NB4 (cell line): Measurements from ENCODE around the gene MAD2L2.

Source experiments
- DNase-seq: peaks from one replicate; pipeline ENCODE4 v3.0.0; 2010; ENCODE audit warnings: low read depth
- H3K4me3 ChIP-seq: one replicate; pipeline ENCODE4 v1.5.1; 2011; ENCODE audit warnings: mild to moderate bottlenecking, low read depth, low read length, moderate library complexity
- CTCF ChIP-seq: IDR thresholded peaks from one replicate; pipeline ENCODE4 v1.5.1; 2012; ENCODE audit warnings: low read depth, low read length
- MYC ChIP-seq: IDR thresholded peaks from 2 replicates; pipeline ENCODE4 v1.6.1; 2011; ENCODE audit warnings: low read depth, low read length
- POLR2A ChIP-seq: IDR thresholded peaks from 2 replicates; pipeline ENCODE4 v1.6.1; 2011; ENCODE audit warnings: mild to moderate bottlenecking; ENCODE audit not compliant: insufficient read length; ENCODE audit errors: extremely low read depth
- TF ChIP-seq, protein P1 (sequence below): IDR thresholded peaks from 2 replicates; pipeline ENCODE4 v1.6.1; 2011; ENCODE audit warnings: low read depth, low read length

MAD2L2 gene

DNA sequence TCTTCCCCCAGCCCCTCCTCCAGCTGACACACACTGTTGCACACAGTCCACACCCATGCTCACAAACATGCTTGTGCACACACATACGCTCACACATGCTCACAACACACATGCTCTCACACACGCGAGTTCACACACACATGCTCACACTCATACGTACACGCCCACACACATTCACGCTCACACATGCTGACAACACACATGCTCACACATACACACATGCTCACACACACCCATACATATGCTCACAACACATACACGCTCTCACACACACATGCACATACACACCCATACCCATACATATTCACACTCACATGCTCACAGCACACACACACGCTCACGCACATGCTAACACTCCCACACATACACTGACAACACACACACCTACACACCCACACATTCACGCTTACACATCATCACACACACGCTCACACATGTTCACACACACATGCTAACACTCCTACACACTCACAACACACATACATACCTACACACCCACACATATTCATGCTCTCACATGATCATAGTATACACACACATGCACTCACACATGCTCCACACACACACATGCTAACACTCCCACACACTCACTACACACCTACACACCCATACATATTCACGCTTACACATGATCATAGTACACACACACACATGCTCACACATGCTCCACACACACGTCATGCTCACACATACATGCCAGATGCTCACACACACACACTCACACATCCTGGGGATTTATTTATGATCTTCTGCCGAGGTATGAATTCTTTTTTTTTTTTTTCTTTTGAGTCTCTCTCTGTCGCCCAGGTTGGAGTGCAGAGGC lies 21.2 kb upstream of the MAD2L2 start:
- no peak for TF ChIP-seq POLR2A
- TF ChIP-seq, protein P1, sequence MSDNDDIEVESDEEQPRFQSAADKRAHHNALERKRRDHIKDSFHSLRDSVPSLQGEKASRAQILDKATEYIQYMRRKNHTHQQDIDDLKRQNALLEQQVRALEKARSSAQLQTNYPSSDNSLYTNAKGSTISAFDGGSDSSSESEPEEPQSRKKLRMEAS: peak; percentile 3; the same call in 1 of the 2 replicates
- no peak overlapping the region for H3K4me3 ChIP-seq
- DNase-seq: no peak

GRCh38 chr1:11701551-11701961 lies 20.6 kb upstream of the MAD2L2 start:
- no peak overlapping the region for H3K4me3 ChIP-seq
- TF ChIP-seq CTCF (no peak), MYC (no peak), POLR2A (no peak)
- TF ChIP-seq, protein P1: no peak
- DNase-seq: no peak

DNA sequence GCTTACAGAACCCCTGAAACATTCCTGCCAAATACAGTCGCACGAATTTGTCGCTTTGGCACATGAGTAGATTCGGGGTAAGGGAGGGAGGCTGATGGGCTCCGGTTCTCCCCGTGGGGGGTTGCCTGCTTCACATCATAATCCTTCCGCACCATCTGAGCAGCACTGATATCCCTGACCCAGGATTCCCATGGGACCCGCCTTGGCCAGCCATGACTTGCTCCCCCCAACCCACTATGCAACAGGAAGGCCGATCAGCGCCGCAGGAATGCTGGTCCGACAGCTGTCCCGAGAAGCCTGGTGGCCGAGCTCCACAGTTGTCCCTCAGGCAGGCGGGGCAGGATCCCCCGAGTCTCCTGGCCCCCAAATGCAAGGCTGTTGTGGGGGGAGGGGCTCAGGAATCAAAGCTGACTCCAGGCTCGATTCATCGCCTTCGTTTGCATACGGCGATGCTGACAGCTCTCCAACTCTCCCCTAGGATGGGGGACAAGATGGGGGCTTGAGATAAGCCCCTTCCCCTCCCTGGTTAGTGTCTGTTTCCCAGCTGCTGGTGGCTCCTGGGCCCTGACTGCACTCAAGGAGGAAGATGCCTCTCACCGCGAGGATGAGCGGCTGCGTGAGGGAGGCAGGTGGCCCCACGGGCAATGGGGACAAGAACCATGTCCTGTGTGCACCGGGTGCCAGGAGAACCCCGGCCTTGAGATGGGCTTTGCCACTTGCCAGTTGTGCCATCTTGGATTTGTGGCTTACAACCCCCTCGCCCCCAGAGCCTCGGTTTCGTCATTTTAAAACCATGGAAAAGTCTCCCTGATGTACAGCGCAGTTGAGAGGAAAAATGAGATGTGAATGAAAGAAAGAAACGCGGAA lies 19.9 kb upstream of the MAD2L2 start:
- H3K4me3 ChIP-seq: no peak overlapping the region
- no peak for TF ChIP-seq POLR2A
- no peak for TF ChIP-seq CTCF
- TF ChIP-seq, protein P1: no peak
- TF ChIP-seq MYC: no peak
- no peak for DNase-seq

DNA sequence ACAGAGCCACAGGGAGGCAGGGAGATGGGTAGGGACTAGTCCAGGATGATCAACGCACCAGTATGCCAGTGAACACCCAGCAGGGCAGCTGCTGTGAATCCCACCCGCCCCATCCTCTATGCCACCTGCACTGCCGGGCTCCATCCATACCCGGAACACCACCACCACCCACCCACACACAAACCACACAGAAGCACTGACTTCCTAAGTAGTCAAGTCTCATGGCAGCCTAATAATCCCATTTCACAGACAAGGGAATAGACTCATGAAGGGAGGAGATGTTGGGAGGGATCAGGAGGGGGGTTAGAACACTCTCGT lies 16.9 kb upstream of the MAD2L2 start:
- TF ChIP-seq MYC (no peak), POLR2A (no peak), CTCF (no peak)
- TF ChIP-seq, protein P1: no peak
- no peak overlapping the region for H3K4me3 ChIP-seq
- no peak for DNase-seq

GRCh38 chr1:11697188-11697892 lies 16.4 kb upstream of the MAD2L2 start:
- DNase-seq: no peak
- H3K4me3 ChIP-seq: no peak overlapping the region
- TF ChIP-seq POLR2A (no peak), CTCF (no peak), MYC (no peak)
- TF ChIP-seq, protein P1: no peak
